Right lobe of liver (tissue), 4 donors: ENCODE data around the gene NEK10.

Experiments
- POLR2A ChIP-seq: fragments of 450-650 bp; IDR thresholded peaks from one replicate; pipeline ENCODE4 v1.6.1; 2017; ENCODE audit warnings: antibody characterized with exemption, mild to moderate bottlenecking
- TF ChIP-seq, protein P1 (sequence below), 4 donors: fragments of 200-600 bp in 3 of 4; fragments of 450-650 bp in 1 of 4; IDR thresholded peaks; one replicate each; pipeline versions ENCODE4 v1.5.1 to v1.8.0; 2016 to 2022; ENCODE audit warnings: antibody characterized with exemption in 4 of 4, mild to moderate bottlenecking in 2 of 4
- donor health status: DM: no; HTN: no; CAD: no.
- donor health status: DM: no; HTN: no; CAD: no.
- donor health status: DM: no; HTN: yes; CAD: no.

DNA sequence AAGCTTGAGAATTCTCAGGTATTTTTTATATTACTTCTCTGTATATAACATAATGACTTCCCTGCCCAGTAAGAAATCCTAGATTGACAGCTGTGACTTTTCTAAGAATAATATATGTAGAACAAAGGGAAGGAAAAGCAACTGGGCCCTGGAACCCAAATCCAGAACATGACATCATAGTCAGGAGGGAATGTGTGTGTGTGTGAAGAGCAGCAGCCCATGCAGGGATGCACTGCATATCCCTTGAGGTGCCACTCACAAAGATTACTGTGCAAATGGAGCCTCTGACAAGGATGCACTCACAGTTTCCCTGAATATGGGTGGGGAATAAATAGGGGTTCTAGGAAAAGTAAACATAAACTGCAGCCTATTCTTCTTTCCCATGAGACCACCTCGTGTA is 279.5 kb downstream of the NEK10 start:
- TF ChIP-seq, protein P1, sequence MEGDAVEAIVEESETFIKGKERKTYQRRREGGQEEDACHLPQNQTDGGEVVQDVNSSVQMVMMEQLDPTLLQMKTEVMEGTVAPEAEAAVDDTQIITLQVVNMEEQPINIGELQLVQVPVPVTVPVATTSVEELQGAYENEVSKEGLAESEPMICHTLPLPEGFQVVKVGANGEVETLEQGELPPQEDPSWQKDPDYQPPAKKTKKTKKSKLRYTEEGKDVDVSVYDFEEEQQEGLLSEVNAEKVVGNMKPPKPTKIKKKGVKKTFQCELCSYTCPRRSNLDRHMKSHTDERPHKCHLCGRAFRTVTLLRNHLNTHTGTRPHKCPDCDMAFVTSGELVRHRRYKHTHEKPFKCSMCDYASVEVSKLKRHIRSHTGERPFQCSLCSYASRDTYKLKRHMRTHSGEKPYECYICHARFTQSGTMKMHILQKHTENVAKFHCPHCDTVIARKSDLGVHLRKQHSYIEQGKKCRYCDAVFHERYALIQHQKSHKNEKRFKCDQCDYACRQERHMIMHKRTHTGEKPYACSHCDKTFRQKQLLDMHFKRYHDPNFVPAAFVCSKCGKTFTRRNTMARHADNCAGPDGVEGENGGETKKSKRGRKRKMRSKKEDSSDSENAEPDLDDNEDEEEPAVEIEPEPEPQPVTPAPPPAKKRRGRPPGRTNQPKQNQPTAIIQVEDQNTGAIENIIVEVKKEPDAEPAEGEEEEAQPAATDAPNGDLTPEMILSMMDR (IDR thresholded peaks at IDR 0.05), result no peak
- no peak for TF ChIP-seq POLR2A
